Measurements from ENCODE around the gene BRAF. TPM values are rescaled to one million over a fixed set of nuclear protein-coding genes. Genes with fewer than 3 reads are reported as not detected.

The BRAF gene
- total and polyA plus RNA-seq, 2 of the 8 experiments (the other 6 are each of a cell fraction or from before 2014, with no cell fraction given): 11.4 to 32.6 TPM

- no peak overlapping the region for H3K56ac ChIP-seq (replicated peaks; ENCODE audit: insufficient read length, low read depth, low read length)
- no peak overlapping the region for H3K4me3 ChIP-seq (ENCODE audit: extremely low read depth in 1 of 4, insufficient read depth in 2 of 4, low read depth in 3 of 4, low read length in 4 of 4)
- no peak overlapping the region for H4K91ac ChIP-seq (replicated peaks; ENCODE audit: insufficient read length, low read length)
- peaks cover 8 to 81% of the 10 kb centered on the region in 2 experiments for H3K79me2 ChIP-seq (ENCODE audit: control insufficient read depth in 1 of 2, insufficient read depth in 2 of 2, low read length in 2 of 2)
- CTCF ChIA-PET (ENCODE audit: partially characterized antibody): no interaction called here
- no peak overlapping the region for H4K5ac ChIP-seq (ENCODE audit: insufficient read length, low read depth, low read length)
- no peak overlapping the region for H3K18ac ChIP-seq (ENCODE audit: extremely low read depth, low read length)
- H3K9me3 ChIP-seq (ENCODE audit: insufficient read depth in 2 of 2, low read depth in 1 of 2, low read length in 1 of 2): no peaks in the 10 kb centered on the region
- no peak overlapping the region for H3K14ac ChIP-seq (ENCODE audit: insufficient read length)
- H3K23ac ChIP-seq (ENCODE audit: insufficient read length): no peak overlapping the region
- H4K20me1 ChIP-seq (replicated peaks in 1 of 2; ENCODE audit: control insufficient read depth in 1 of 2, insufficient read depth in 2 of 2, low read length in 2 of 2): peaks cover 10% of the 10 kb centered on the region in 2 experiments
- WGBS, 2 experiments (ENCODE audit: extremely low coverage in 1 of 2, insufficient coverage in 1 of 2, insufficient read length in 1 of 2, insufficient replicate concordance in 2 of 2, low coverage in 1 of 2, low lambda C conversion rate in 2 of 2, missing lambda C conversion rate in 1 of 2): 77% methylated on average over 1 of the region's 1 CpG; no CpG with 5 or more reads in 1 of the 2 experiments
- H4K8ac ChIP-seq (ENCODE audit: extremely low read depth, insufficient read depth, low read length): no peak overlapping the region
- no peak for FAIRE-seq
- no peaks in the 10 kb centered on the region for H3K27me3 ChIP-seq (replicated peaks in 1 of 4; ENCODE audit: control insufficient read depth in 3 of 4, extremely low read depth in 1 of 4, insufficient read depth in 3 of 4, low read length in 3 of 4)
- no peaks in the 10 kb centered on the region for H3K36me3 ChIP-seq (ENCODE audit: control insufficient read depth in 2 of 4, insufficient read depth in 4 of 4, low read length in 3 of 4)
- no peak overlapping the region for H2BK12ac ChIP-seq (ENCODE audit: low read depth, low read length)
- H2BK20ac ChIP-seq (ENCODE audit: low read length): no peak overlapping the region
- H2BK120ac ChIP-seq (replicated peaks; ENCODE audit: low read depth, low read length): no peak overlapping the region
- DNase-seq (ENCODE audit: low read depth in 1 of 2, low spot score in 2 of 2): no peak
- peaks cover 4% of the 10 kb centered on the region; the same call in 1 of the 2 replicates for H3K23me2 ChIP-seq (ENCODE audit: low read depth, low read length)
- no peak overlapping the region for H2BK15ac ChIP-seq (ENCODE audit: low read length)
- no peak overlapping the region for H3K4ac ChIP-seq (replicated peaks; ENCODE audit: insufficient read length, low read depth, low read length)
- TF ChIP-seq SP1 (IDR thresholded peaks at IDR 0.05; ENCODE audit: low read depth, low read length): no peak
- TF ChIP-seq CREB1 (IDR thresholded peaks at IDR 0.05): no peak
- no peak for TF ChIP-seq TBP (IDR thresholded peaks at IDR 0.05; ENCODE audit: low read depth, low read length)
- TF ChIP-seq KDM5A (IDR thresholded peaks at IDR 0.05; ENCODE audit: low read length): no peak
- TF ChIP-seq RXRA (IDR thresholded peaks at IDR 0.05; ENCODE audit: insufficient read depth, low read depth, low read length): no peak
- no peak for TF ChIP-seq GTF2F1 (IDR thresholded peaks at IDR 0.05; ENCODE audit: borderline replicate concordance, low read depth, low read length)
- no peak for TF ChIP-seq MAFK (IDR thresholded peaks at IDR 0.05; ENCODE audit: low read depth, low read length)
- TF ChIP-seq TAF7 (optimal IDR thresholded peaks at IDR 0.05; ENCODE audit: borderline replicate concordance, low read depth, low read length): no peak
- TF ChIP-seq BACH1 (IDR thresholded peaks at IDR 0.05; ENCODE audit: low read length): no peak
- no peak for TF ChIP-seq SUZ12 (IDR thresholded peaks at IDR 0.05; ENCODE audit: low read length)
- no peak for TF ChIP-seq HDAC2 (IDR thresholded peaks at IDR 0.05; ENCODE audit: borderline replicate concordance in 1 of 2, low read depth in 2 of 2, low read length in 2 of 2)
- no peak for TF ChIP-seq BRCA1 (IDR thresholded peaks at IDR 0.05; ENCODE audit: low read depth, low read length)
- H3K4me1 ChIP-seq (replicated peaks in 1 of 4; ENCODE audit: control insufficient read depth in 3 of 4, insufficient read depth in 4 of 4, low read length in 3 of 4): peaks cover 0 to 8% (median 0%) of the 10 kb centered on the region in 4 experiments; a peak in 3 of 7 replicates
- no peak overlapping the region for H2AK5ac ChIP-seq (ENCODE audit: low read depth, low read length)
- no peak overlapping the region for H2AFZ ChIP-seq (ENCODE audit: low read length)
- POLR2A ChIA-PET (ENCODE audit: partially characterized antibody): no interaction called here
- H3K79me1 ChIP-seq (ENCODE audit: low read depth, low read length): peaks cover 7% of the 10 kb centered on the region; the same call in 1 of the 2 replicates
- H3K9ac ChIP-seq (replicated peaks in 1 of 4; ENCODE audit: extremely low read depth in 1 of 4, low read depth in 3 of 4, low read length in 3 of 4): no peak overlapping the region
- H3K4me2 ChIP-seq (ENCODE audit: insufficient read depth in 1 of 2, low read depth in 2 of 2, low read length in 2 of 2): no peak overlapping the region
- H3K27ac ChIP-seq (ENCODE audit: low read depth, low read length): no peak overlapping the region
- H2BK5ac ChIP-seq (ENCODE audit: low read depth, low read length): no peak overlapping the region
These were observed 4.0 kb downstream of the BRAF start for GRCh38 chr7:140920745-140921144.
